Measurements from ENCODE around the gene TGFBI.

Gene TGFBI

DNA sequence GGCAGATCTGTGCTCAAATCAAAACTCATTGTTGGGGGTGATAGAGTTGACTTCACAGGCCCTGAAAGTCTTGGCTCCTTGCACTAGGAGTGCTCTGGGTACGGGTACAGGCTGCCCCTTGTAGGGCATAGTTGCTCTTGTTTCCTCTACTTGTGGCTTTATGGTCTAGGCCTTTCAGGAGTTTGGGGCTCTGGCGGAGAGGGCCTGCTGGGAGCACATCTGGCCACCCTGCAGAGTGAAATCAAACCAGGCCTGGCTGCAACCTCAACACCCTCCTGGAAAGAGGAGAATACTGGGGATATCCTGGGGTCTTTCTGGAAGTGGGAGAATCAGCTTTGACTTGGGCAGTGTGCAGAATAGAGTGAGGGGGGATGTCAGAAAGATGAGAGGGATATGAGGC is 1.5 kb downstream of the TGFBI start:
- no peak overlapping the region for H3K4me2 ChIP-seq (ENCODE audit: insufficient read depth, low read length)
- H3K4me1 ChIP-seq (ENCODE audit: insufficient read depth, low read length), result no peaks in the 10 kb centered on the region

DNA sequence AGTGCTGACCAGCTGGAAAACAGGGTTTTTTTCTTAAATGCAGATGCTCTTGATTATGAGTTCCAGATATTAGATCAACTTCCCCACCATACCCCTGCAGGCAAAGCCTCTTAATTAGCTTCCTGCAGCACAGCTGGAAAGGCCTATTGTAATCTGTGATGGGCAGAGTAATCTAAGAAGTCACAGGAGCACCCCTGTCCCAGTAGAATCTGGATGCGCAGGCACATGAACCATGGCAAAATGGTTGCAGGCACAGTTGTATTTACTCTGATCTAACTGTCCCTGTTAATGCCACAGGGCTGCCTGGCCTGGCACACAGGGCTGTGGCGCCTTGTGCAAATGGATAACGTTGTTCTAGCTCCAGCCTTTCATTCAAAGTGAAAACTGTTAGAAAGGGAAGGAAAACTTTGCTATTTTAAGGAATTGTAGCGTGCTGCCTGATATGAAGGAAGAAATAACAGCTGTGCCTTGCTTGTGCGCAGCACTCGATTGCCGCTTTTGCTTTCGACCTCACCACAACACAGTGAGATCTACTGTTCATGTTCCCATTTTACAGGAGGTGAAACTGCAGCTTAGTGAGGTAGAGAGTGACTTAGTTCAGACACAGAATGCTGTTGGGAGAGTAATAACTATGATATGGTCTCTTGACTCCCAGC is 2.3 kb downstream of the TGFBI start:
- H3K4me1 ChIP-seq (ENCODE audit: insufficient read depth, low read length), result peaks cover 5% of the 10 kb centered on the region
- ATAC-seq (ENCODE audit: insufficient read depth, low read depth), result no peak
- H3K79me2 ChIP-seq (ENCODE audit: insufficient read depth, low read length), result no peaks in the 10 kb centered on the region
- no peak for DNase-seq
- H4K20me1 ChIP-seq (ENCODE audit: insufficient read depth, low read length), result no peaks in the 10 kb centered on the region; the same call in 1 of the 2 replicates
- H3K27me3 ChIP-seq (ENCODE audit: insufficient read depth, low read length, poor library complexity), result no peaks in the 10 kb centered on the region
- no peak overlapping the region for H3K4me3 ChIP-seq (ENCODE audit: low read depth in 1 of 2, low read length in 2 of 2)
- H3K36me3 ChIP-seq (ENCODE audit: insufficient read depth, low read length), result no peaks in the 10 kb centered on the region
- no peak overlapping the region for H3K27ac ChIP-seq (ENCODE audit: low read length)
- no peak overlapping the region for H2AFZ ChIP-seq (ENCODE audit: low read depth, low read length)
- no peaks in the 10 kb centered on the region for H3K9me3 ChIP-seq (ENCODE audit: insufficient read depth, low read length, severe bottlenecking)
- H3K9ac ChIP-seq (ENCODE audit: low read depth, low read length), result no peak overlapping the region
- H3K4me2 ChIP-seq (ENCODE audit: insufficient read depth, low read length), result no peak overlapping the region
- TF ChIP-seq EZH2 (IDR thresholded peaks at IDR 0.05; ENCODE audit: borderline replicate concordance, low read depth, low read length, severe bottlenecking), result no peak
- TF ChIP-seq, protein P1, sequence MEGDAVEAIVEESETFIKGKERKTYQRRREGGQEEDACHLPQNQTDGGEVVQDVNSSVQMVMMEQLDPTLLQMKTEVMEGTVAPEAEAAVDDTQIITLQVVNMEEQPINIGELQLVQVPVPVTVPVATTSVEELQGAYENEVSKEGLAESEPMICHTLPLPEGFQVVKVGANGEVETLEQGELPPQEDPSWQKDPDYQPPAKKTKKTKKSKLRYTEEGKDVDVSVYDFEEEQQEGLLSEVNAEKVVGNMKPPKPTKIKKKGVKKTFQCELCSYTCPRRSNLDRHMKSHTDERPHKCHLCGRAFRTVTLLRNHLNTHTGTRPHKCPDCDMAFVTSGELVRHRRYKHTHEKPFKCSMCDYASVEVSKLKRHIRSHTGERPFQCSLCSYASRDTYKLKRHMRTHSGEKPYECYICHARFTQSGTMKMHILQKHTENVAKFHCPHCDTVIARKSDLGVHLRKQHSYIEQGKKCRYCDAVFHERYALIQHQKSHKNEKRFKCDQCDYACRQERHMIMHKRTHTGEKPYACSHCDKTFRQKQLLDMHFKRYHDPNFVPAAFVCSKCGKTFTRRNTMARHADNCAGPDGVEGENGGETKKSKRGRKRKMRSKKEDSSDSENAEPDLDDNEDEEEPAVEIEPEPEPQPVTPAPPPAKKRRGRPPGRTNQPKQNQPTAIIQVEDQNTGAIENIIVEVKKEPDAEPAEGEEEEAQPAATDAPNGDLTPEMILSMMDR (IDR thresholded peaks at IDR 0.05; ENCODE audit: borderline replicate concordance, extremely low read depth, low read length, poor library complexity, severe bottlenecking), result no peak

More for the DNA sequence above, 1.5 kb downstream of the TGFBI start:
- no peaks in the 10 kb centered on the region for H3K9me3 ChIP-seq (ENCODE audit: insufficient read depth, low read length, severe bottlenecking)
- no peak overlapping the region for H3K9ac ChIP-seq (ENCODE audit: low read depth, low read length)
- no peaks in the 10 kb centered on the region for H3K27me3 ChIP-seq (ENCODE audit: insufficient read depth, low read length, poor library complexity)
- H3K27ac ChIP-seq (ENCODE audit: low read length), result no peak overlapping the region
- DNase-seq (no peak), ATAC-seq (ENCODE audit: insufficient read depth, low read depth) (no peak)
- no peaks in the 10 kb centered on the region for H3K79me2 ChIP-seq (ENCODE audit: insufficient read depth, low read length)
- H3K36me3 ChIP-seq (ENCODE audit: insufficient read depth, low read length), result no peaks in the 10 kb centered on the region
- no peaks in the 10 kb centered on the region; the same call in 1 of the 2 replicates for H4K20me1 ChIP-seq (ENCODE audit: insufficient read depth, low read length)
- TF ChIP-seq EZH2 (IDR thresholded peaks at IDR 0.05; ENCODE audit: borderline replicate concordance, low read depth, low read length, severe bottlenecking), result no peak
- TF ChIP-seq, protein P1 (IDR thresholded peaks at IDR 0.05; ENCODE audit: borderline replicate concordance, extremely low read depth, low read length, poor library complexity, severe bottlenecking), result no peak
- H2AFZ ChIP-seq (ENCODE audit: low read depth, low read length), result no peak overlapping the region
- no peak overlapping the region for H3K4me3 ChIP-seq (ENCODE audit: low read depth in 1 of 2, low read length in 2 of 2)

DNA sequence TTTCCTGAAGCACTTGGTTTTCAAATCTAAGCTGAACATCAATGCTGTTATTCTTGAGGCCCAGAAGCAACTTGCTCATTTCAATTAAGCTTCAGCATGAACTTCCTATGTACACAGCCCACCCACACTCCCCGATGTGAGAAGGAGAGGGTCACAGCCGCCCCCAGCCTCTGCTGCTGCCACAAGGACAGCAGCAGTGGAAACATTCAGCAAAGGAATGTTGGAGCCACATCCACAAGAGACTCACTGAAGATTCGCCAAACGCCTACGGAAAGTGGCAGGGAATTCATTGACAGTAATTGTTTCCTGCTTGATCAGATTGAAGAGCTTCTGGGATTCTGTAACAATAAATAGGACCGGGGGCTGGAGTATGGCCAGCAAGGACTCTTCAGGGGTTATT is 2.9 kb downstream of the TGFBI start:
- Histone ChIP-seq H3K4me3 (ENCODE audit: low read depth in 1 of 2, low read length in 2 of 2) (no peak overlapping the region), H3K4me2 (ENCODE audit: insufficient read depth, low read length) (no peak overlapping the region), H3K27me3 (ENCODE audit: insufficient read depth, low read length, poor library complexity) (no peaks in the 10 kb centered on the region), H3K9ac (ENCODE audit: low read depth, low read length) (no peak overlapping the region), H3K27ac (ENCODE audit: low read length) (no peak overlapping the region), H3K79me2 (ENCODE audit: insufficient read depth, low read length) (no peaks in the 10 kb centered on the region), H3K9me3 (ENCODE audit: insufficient read depth, low read length, severe bottlenecking) (no peaks in the 10 kb centered on the region), H3K36me3 (ENCODE audit: insufficient read depth, low read length) (no peaks in the 10 kb centered on the region), H3K4me1 (ENCODE audit: insufficient read depth, low read length) (peaks cover 11% of the 10 kb centered on the region), H2AFZ (ENCODE audit: low read depth, low read length) (no peak overlapping the region), H4K20me1 (ENCODE audit: insufficient read depth, low read length) (no peaks in the 10 kb centered on the region; the same call in 1 of the 2 replicates)
- ATAC-seq (ENCODE audit: insufficient read depth, low read depth) (no peak), DNase-seq (no peak)
- TF ChIP-seq EZH2 (IDR thresholded peaks at IDR 0.05; ENCODE audit: borderline replicate concordance, low read depth, low read length, severe bottlenecking), result no peak
- TF ChIP-seq, protein P1 (IDR thresholded peaks at IDR 0.05; ENCODE audit: borderline replicate concordance, extremely low read depth, low read length, poor library complexity, severe bottlenecking), result no peak

Measured in DND-41 (cell line).